Stimulated activated CD4-positive, alpha-beta T cell treated with anti-CD3 and anti-CD28 coated beads, Interleukin-4, amount 100 ng/mL, for 1 hour (primary cell): ENCODE data around the gene C1orf216.
"Not testable (repeated sequence)": the region's sequence is repeated elsewhere in the genome, so short reads cannot be mapped to it uniquely, and the experiment has no call there.

Source experiments
- DNase-seq: peaks from one replicate; pipeline ENCODE4 v3.0.0-alpha.2; 2020

Gene C1orf216, protein sequence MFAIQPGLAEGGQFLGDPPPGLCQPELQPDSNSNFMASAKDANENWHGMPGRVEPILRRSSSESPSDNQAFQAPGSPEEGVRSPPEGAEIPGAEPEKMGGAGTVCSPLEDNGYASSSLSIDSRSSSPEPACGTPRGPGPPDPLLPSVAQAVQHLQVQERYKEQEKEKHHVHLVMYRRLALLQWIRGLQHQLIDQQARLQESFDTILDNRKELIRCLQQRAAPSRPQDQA

DNA sequence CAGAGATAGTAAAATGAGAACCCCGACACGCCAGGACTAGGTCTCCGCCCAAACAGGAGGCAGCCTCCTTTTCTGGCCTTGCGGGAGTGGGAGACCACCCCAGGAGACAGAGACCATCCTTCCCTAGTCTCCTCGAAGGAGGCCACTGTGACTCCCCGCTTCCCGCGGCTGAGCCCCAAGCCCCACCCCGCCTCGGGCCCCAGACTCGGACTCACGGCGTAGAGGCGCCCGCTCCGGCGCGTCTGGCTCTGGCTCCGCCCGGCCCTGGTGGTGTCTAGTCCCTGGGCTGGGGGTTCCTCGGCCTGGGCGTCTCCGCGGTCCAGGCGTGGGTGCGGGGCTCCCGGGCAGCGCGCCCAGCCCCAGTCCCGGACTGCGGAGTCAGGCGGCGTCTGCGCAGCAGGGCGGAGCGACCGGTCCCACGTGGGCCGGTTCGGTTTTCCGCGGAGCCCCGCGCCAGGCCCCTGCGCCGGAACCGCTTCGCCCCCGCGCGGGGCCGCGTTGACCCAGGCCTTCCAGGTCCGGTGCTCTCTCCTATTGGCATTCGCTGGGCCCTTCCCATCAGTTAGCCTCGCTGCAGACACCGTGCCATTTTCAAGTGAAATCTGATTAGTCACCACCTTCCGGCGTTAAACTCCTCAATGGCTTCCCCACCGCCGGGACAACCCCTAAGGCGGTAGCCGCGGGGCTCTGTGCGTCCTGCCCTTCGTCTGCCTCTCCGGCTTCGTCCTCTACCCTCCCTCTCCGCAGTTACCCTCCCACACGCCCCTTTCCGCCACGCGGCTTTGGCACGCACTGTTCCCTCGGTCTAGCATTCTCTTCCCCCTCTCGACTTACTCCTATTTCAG lies at the start of gene C1orf216:
Gene C1orf216 (minus strand): TSS at position 393 of the 845 bp plus-strand sequence. CDS start 2,563 bp downstream, outside the sequence.
- peak; percentile 79 for DNase-seq

DNA sequence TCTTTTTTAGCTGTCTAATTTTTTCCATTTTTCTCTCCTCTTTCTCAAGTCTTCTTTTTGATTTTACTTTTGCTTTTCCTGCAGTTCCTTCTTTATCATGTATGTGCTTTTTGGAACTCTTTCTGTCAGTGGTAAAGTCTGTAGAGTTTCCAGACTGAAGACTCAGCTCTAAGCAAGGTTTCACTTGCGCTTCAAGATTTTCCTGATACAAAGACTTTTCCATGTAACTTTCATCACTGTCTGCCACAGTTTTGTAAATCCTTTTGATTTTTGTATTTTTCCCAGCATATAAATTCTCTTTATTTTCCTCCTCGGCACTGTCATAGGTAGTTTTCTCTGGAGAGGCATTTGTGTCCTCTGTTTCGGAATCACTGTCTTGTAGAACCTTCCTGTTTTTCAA lies 45.6 kb upstream of the C1orf216 start:
- no peak for DNase-seq

DNA sequence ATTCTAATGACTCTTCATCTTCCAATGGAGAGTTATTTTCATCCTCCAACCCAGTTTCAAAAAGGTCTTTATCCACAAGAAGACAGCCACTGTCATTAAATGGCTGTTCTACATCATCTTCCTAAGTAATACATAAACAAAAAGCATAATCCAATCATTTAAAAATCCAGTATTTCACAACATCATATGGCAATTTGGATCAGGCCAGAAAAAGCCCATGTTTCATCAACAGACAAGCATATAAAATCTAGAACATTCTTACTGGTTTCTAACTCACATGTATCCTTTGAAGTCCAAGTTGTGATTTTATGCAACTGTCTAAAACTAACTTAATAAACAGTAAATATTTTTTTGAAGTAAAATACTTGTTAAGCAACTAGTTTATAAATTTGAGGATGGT lies 44.5 kb upstream of the C1orf216 start:
- DNase-seq: no peak

DNA sequence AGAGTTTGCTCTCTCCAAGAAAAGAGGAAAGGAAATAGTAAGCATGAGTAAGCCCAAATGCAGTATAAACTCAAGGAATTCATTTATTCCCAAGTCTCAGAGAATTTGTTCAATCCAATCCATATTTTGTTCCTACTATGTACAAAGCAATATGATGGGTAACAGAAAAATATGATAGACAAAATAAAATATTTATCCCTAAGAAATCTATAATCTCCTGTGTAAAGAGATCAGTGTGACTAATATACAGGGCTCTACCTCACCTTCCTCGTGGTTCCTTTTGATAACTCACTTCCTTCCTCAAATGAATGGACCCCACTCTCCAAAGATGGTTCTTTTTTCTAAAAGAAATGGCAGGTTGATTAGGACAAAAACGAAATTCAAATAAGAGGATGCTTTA lies 43.5 kb upstream of the C1orf216 start:
- DNase-seq: no peak

DNA sequence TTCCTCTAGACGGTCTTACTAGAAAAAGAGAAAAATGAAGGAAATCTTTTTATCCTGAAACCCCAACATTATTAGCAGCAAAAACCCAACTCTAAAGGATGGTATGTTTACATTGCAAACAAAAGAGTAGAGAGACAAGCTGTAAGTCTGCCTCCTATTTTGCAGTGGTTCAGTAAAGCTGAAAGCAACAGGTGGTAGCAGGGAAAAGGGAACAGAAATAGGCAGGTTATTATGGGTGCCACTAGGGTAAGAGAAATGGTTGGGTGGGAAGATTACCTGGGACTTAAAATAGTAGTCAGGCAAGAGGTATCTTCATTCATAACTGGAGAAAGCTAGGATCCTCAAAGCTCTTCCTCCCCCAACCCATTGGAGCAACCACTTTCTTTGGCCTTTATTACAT lies 37.4 kb upstream of the C1orf216 start:
- DNase-seq: no peak

DNA sequence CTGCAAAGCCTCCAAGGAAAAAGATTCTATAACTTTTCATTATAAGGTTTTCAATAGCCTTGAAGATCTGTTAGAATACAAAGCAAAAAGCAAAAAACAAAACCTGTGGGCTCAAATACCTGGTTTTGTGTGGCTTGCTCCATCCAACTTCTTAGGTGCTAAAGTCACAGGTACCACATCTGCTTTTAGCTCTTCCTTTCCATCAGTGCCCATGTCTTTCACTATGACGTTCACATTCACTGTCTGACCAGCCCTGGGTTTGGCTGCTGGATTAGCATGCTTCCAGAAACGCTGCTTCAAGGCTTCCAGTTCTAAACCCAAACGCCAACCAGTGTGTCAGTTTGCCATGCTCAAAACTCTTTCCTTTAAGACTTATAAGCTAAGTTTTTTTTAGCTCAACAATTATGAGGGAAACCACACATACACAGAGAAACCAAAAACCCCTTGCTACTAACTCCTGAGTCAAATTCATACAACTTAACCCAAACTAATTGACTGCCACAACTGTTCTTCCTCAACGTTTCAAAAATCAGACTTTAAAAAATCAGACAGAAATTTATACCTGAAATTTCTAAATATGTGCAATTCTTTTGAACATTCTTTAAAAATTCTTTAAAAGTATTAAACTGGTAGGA lies 35.1 kb upstream of the C1orf216 start:
- DNase-seq: no peak

DNA sequence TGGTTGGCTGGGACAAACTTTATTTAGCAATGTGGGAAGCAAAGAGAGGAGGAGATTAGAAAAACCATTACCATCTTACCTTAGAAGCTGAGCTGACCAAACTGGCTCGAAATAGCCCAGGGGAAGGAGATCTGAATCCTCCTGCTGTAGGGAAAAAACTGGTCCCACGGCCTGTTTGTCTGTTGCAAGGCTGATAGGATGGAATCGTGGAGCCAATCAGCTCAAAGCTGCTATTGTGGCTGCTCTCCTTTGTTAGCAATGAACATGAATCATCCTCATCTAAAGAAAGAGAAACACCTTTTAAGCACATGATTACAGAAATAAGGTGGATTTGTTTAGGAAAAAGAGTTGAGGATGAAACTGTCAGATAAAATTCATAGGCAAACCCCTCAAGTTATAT lies 29.6 kb upstream of the C1orf216 start:
- DNase-seq: no peak

DNA sequence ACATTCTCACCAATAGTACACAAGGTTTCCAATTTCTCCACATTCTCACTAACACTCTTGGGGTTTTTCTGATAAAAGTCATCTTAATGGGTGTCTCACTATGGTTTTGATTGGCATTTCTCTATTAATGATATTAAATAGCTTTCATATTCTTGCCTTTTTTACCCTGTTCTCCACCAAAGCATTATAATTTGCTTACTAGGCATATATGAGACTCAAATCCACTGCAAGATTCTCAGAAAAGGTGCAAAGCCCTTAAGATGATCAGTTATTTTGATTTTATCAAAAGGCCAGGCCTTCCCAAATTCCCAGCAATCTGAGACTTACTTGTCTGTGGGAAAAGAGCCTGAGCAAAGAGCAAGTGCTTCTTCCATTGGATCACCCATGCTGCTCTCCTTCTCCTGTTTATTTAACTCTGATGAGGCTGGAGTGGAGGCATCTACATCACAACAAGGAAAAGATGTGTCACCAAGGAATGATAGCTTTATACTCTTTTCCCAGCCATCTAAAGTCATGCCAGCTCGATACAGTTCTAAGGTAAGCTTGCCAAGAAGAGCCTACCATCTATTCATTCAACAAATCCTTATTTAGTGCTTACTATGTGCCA lies 26.5 kb upstream of the C1orf216 start:
- no peak for DNase-seq

DNA sequence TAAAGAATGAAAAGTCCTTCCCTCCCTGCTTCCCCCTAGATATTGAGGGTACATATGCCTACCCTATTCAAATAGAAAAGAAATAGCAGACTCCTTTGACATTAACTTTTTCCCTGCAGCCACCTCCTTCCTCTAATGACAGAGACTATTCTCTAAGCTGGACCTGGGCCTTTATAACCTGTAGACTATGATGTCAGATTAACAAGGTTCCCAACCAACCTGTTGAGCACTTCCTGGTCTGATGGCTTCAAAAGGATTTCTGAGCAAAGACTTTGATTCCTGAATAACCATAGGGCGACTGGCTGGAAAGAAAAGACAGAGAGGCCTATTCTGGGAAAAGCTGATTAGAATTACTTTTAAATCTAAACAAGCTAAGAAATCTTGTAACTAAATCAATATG lies 18.4 kb upstream of the C1orf216 start:
- no peak for DNase-seq

DNA sequence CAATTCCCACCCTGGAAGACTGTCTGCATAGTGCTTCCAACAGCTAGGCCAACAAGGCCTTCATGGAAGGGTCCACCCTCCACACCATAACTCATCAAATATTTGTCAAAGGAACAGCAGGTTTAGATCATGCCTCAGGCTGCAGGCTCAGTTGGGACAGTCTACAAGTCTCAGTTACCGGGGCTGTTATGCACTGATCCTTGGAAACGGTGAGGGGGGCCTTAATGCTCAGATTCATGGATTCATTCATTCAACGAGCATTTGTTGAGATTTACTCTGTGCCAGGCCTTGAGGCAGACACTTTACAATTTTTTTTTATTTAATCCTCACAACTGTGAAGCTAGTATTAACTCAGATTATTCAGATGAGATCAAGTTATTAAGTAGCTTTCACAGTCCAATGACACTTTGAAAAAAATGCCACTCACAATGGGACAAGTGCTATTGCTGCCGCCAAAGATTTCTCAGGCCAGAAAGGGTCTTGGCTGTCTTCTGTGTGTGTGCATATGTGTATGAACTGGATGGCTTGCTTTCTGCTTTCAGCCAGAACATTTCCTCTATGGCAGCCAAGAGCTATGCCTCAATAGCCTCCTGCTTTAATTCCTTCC lies 8.9 kb upstream of the C1orf216 start:
- no peak for DNase-seq

DNA sequence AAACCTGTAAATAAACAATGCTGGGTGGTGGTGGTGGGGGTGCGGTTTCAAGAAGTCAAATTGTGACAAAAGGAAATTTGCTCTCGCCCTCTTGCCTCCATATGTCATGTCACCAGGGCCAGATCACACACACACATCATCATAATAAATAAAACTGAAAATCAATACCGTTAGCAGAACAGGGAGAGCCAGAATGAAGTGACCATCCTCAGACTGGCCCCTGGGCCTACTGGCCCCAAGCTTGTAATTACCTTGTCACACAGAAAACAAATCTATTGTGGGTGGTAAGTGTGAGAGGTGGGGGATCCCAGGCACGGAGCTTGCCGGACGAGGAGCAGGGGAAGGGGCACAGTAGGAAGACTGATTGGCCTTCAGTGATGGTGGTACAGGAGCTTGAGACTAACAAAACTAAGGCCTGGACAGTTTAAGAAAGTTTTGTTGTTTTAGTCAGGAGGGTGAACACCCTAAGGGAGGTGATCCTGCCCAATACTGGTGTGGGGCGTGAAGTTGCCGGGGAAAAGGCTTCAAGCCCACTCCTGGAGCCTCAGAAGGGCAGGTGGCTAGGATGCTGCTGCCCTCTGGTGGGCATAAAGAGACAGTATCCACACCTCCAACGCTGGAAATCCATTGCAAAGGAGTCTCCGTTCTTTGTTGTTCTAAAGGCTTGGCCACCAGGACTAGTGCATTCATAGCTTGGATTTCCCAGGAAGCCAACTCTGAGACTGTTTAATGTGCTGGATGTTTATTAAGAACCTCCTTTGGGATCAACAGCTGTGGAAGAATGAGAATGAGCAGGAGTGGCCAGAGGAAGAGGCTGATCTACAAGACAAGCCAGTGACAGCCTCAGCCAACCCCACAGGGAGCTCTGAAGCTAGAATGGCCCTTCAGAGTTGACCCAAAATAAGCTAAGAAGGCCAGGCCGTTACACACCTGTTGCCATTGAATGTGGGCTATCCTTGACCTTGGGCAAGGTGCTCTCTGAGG lies 8.1 kb upstream of the C1orf216 start:
- DNase-seq: peak; percentile 47

DNA sequence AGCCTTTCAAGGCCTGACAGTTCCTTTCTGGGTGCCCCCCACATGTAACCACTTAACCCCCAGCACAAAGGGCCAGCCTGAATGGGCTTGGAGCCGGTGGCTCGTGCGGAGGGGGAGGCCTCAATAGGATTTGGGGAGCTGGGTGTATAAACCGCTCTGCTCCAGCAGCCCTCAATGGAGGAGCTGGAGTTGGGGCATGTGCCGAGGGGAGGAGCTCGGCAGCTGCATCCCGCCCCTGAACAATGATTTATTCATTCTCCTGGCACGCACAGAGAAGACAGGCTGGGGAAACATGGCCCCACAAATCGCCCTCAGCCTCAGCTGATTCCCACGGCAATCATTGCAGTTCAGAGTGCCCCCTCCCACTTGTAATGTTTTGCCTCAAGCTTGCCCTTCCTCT lies 6.9 kb upstream of the C1orf216 start:
- no peak for DNase-seq

DNA sequence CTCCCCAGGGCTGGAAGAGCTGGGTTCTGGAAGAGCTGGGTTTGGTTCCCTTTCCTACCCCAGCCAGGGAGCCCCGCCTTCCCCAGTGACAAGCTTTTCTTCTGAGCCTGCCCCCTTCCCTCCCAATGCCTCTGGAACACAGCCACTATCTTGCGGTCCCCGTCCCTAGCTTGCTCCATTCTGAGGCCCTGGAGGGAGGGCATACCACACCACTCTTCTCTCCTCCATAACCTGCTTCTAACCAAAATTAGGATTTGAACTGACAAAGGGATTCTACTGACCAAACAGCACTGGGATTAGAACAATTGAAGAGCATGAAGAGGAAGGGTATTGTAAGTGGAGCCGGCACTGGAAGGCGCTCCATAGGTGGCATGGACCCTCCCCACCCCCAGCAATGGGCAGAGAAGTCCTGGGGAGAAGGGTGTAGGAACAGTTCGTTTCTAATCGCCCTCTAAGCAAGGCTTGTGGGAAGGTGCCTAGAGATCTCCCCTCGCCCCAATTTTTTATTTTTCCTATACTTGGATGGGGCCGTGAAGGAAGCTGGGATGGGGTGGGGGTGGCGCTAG lies 690 bp downstream of the C1orf216 start:
- no peak for DNase-seq

DNA sequence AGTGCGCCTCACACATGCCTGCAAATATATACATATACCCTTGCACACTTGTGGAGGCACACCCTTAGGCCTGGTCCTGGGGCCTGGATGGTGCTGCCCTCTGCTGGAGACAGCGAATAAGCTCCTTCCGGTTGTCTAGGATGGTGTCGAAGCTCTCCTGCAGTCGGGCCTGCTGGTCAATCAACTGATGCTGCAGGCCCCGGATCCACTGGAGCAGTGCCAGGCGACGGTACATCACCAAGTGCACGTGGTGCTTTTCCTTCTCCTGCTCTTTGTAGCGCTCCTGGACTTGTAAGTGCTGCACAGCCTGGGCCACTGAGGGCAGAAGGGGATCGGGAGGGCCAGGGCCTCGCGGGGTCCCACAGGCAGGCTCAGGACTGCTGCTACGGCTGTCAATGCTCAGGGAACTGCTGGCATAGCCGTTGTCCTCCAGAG lies 3.1 kb downstream of the C1orf216 start:
- DNase-seq: peak; percentile 77

DNA sequence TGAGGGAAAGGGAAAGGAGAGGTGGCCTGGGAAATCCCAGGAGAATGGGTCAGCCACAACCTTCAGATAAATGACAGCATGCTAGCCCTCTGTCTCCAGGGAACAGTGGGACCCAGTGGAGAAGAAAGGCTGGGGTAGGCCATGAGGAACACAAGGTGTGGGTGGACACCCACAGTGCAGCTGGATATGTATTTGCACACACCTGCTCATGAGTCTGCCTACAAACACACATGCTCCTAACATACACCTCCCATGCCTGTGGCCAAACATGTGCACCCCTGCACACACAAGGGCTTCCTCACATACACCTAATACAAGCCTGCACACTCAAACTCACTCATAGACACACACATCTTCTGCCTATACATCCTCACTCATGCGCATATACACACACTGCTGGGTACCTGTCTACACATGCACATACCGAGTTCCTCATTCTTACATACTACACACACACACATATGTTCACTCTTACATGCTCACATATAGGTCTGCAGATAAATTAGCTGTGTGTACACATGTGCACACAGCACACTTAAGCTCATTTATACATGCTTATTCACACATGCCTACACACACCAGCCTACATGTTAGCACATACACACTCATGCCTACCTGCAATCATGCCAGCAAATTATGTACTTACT lies 3.6 kb downstream of the C1orf216 start:
- no peak for DNase-seq

DNA sequence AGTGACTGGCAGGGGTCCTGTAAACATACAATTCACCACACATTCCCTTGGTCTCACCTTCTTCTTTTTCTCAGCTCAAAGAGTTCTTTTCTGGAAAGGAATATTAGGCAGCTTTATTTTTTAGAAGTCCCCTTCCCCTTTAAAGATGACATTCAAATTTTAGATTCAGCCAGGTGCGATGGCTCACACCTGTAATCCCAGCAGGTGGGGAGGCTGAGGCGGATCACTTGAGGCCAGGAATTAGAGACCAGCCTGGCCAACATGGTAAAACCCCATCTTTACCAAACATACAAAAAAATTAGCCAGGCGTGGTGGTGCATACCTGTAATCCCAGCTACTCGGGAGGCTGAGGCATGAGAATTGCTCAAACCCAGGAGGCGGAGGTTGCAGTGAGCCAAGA lies 7.6 kb downstream of the C1orf216 start:
- DNase-seq: not testable (repeated sequence)

DNA sequence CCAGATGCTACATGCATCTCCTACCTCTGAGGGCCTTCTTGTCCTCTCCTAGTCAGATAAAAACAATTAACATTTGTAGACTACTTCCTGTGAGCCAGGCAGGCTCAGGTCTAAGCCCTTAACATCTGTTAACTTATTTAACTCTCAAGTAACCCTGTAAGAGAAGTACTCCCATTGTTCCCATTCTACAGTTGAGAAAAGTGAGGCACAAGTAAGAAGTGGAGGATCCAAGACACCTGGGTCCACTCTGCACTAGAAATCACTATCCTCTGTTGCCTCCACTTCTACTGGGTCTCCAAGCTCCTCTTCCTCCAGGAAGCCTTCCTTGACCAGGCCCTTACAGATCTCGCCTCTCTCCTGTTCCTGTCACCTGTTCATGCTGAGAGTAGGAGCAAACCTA lies 9.7 kb downstream of the C1orf216 start:
- DNase-seq: no peak

DNA sequence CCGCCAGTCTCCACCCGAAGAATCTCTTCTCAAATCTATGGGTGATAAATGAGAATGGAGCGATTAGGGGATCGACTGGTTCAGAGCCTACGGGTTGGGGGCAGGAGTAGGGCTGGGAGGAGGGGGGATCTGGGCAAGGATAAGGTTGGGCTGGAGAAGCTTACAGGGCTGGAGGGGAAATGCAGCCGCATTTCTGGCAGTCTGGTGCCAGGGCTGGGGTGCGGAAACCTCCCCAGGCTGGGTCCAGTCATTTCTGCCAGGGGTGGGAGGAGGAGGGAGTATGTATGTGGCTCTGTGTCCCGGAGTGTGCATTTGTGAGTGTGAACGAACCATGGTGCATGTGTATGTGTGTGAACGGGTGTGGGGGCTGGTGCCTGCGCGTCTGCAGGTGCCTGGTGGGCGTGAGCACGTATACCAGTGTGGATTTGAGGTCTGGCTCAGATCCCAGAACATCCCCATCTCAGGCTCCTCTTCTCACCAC lies 10.2 kb downstream of the C1orf216 start:
- no peak for DNase-seq

DNA sequence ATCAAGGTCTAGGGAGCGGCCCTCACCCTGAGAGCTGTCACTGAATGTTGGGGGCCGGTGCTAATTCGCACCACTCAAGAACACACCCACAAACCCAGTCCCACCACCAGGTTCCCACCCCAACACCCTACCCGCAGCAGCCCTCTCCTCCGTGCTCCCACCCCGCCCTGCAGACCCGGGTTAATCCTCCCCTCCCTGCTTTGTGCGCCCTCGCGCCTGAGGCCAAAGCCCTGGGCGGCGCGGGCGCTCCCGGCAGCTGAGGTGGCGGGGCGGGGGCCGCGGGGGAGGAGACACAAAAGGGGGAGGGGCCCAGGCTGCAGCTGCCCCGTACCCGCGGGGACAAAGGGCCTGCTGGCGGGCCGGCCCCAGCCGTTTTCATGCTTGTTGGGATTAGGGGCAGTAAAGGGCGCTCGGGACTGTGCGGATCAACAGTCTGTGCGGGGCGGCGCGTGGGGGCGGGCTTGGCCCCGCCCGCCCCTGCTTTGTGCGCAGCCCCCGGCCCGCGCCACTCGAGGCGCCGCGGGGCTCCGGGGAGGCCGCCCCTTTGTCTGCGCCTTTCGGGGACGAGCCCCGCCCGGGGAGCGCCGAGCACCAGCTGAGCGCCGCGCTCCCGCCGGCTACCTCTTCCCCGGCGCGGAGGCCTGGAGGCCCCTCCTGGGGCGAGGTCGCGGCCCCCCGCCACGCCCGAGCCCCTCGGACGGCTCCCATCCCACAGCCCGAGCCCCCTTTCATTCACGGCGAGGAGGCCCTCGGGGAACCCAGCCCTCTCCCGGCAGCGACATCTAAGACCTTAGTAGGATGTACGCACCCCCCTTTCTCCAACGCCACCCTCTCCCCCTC lies 10.9 kb downstream of the C1orf216 start:
- peak; percentile 40 for DNase-seq
